GM19023 (cell line): Measurements from ENCODE around the gene SOWAHB.
"Not testable (repeated sequence)": the region's sequence is repeated elsewhere in the genome, so short reads cannot be mapped to it uniquely, and the experiment has no call there.

ENCODE experiments used
- ATAC-seq: cut with Tn5 transposase; IDR thresholded peaks from one replicate; pipeline ENCODE4 v1.9.1; 2021; ENCODE audit warnings: mild to moderate bottlenecking, moderate library complexity; ENCODE audit not compliant: unreplicated experiment

SOWAHB gene

DNA sequence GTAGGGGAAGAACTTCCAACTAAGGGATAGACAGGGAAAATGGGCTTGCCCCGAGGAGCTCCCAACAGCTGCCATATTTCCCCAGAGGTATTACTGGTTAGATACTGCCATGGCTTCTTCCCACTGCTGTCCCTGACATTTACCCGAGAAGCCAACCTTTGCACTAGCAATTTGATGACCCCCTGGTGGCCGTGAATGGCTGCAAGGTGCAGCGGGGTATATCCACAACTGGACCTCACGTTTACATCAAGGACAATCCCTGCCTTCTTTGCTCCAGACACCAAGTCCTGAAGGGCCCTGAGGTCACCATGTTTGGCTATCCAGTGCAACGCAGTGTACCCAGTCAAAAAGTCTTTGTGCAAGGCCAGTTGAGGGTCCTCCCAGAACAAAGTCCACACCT lies 2.3 kb downstream of the SOWAHB start:
- ATAC-seq, result no peak

DNA sequence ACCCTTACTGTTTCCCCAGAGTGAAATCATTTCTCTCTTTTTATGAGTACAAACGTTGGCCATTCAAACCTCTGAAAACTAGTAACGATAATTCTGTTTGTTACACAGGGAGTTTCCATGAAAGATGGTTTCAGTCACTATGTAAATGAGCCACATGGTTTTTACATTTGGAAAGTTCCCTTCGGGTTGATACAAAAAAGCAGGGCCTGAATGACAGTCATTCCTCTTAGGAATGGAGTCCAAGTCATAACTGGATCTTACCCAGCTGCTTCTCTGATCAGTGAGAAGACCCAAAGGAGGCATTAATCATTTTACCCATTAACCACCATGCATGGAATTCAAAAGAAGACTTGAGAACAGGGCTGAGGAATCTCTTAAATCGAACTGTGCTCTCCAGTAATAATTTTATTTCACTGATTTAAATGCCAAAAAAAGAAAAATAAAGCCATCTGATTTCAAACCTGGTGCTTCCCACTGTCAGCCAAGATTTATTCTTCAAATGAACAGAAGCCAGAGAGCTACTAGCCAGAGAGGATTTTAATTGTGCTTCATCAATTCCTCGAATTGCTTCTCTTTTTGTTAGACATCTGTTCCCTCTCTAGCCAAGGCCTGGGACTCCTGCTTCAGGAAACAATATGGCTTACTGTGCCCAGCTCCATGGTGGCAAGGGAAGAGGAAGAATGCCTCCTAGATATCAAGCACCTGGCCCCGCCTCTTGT lies 3.2 kb downstream of the SOWAHB start:
- no peak for ATAC-seq

DNA sequence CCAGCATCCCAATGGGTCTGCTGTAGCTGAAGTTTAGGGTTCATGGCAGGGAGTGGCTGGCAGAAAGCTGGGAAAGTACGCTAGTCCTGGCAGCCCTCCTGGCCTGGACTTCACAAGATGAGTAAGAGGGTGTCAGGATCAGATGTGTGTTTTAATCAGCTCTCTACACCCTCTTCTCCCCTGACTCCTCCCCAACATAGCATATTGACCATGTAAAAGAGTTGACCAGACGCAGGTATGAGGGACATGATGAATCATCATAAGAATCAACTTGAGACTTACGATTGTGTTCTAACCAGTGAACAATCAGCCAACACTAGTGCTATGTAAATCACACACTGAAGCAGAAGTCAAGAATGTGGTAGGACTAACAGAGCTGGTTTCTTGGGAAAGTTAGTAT lies 5.3 kb downstream of the SOWAHB start:
- no peak for ATAC-seq

DNA sequence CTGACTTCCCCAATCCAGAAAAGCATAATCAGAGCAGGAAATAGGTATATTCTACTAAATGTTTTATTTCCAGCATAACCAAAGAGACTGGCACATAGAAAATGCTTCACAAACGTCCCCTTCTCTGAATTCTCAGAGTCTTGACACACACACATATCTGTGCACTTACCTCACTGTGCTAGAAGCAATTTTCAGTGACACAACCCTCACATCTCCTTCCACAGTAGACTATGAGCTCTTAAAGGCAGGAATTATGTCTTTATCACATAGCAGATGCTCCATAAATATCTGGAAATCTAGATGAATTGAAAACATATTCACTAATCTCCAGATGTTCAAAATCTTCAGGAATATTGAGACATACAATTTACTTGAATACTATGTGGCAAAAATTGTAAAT lies 5.9 kb downstream of the SOWAHB start:
- ATAC-seq, result no peak

DNA sequence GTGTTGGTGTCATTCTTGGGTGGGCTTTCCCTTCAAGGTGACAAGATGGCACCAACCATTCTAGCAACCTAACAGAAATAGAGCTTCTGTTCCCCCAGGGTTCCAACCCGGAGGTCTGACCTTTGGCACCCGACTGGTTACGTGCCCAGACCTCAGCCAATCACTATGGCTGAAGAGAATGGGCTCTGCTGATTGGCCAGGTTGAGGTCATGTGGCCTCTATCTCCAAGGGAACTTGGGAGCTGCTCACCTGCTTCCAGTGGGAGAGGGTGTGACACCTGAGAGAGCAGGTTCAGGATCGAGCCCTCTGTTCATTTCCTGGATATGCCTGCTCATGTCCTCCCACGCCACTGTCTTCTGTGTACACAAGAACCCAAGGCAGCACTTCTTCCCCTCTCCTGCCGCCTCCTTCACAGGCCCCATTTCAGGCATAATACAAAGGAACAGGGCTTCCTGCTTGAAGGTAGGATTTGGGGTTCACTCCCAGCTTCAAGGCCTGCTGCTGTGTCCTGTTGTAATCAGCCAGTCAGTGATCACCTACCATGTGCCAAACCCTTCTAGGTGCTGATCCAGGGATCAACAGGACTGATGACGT lies 11.0 kb downstream of the SOWAHB start:
- no peak for ATAC-seq

DNA sequence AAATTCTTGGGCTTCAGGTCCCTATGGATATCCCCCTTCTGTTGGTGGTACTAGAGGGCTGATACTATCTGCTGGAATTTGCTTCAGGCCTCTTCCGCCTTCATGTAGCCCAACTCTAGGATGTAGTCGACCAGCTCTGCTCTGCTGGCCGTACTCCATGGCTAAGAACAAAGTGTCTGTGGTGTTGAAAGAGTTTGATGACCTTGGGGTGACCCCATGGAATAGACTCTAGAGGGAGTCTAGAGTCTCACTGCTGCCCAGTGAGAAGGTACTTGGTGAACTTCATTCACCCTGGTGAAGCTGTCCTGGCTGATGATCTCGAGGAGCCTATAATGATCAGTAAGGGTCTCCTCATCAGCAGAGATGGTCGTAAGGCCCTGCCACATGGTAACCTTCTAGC lies 11.7 kb downstream of the SOWAHB start:
- ATAC-seq, result no peak

DNA sequence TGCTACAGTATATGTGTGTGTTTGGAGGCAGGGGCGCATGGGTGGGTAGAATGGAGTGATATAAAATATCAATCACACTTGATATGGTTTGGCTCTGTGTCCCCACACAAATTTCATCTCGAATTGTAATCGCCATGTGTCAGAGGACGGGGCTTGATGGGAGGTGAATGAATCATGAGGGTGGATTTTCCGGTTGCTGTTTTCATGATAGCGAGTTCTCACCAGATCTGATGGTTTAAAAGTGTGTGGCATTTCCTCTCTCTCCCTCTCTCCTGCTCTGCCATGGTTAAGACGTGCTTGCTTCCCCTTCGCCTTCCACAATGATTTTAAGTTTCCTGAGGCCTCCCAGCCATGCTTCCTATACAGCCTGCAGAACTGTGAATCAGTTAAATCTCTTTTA lies 14.8 kb downstream of the SOWAHB start:
- no peak for ATAC-seq

DNA sequence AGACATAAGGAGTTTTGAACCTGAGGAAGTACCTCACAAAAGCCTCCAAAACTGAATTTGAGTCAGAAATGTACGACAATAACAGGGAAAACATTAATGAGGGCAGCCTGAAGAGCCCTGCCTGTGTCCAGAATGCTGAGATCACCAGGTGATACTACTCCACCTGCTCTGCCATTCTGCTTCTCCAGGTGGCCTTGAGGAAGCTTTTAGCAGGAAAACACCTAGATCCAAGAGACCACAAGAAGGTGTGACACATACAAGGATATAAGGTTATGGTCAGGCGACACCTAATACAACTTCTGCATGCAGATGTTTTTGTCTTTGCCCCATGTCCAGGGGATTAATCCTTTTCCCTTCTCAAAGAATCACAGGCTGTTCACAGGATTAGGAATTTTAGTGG lies 15.3 kb downstream of the SOWAHB start:
- no peak for ATAC-seq

DNA sequence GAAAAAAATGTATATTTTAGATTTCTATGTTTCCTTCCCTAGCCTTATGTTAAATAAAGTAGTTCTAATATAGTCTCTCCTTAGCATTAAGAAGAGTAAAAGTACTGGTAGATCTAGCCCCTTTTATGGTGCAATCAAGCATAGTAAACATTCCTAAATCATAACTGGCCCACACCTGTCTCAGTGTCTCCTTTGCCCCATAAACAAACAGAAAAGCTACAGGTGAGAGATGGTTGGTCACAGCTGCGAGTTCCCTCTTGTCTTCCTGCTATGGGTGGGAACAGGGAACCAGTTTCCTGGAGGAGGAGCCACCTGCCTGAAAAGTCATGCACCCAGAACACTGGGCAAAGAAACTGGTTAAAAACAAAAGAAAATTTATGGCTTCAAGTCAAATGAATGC lies 16.6 kb downstream of the SOWAHB start:
- no peak for ATAC-seq

DNA sequence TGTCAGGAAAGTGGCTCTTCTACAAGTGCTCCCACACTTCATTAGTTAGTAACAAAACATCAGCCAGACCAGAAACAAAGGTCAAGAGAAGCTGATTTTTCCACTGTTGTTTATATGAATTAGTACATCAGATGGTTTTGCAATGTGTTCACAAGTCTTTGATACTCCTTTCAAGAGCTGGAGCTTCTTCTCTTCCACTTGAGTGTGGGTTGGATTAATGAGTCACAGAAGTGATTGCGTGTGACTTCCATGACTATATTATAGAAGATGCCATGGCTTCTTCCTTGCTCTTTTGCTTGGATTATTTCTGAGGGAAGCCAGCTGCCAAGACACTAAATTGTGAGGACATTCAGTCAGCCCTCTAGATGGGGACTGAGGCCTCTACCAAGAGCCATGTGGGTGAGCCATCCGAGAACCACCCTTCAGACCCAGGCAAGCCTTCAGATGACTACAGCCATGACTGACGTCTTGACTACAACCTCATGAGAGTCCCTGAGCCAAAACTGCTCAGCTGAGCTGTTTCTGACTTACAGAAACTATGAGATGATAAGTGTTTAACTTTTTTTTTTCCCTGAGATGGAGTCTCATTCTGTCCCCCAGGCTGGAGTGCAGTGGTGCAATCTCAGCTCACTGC lies 18.1 kb downstream of the SOWAHB start:
- ATAC-seq, result no peak

DNA sequence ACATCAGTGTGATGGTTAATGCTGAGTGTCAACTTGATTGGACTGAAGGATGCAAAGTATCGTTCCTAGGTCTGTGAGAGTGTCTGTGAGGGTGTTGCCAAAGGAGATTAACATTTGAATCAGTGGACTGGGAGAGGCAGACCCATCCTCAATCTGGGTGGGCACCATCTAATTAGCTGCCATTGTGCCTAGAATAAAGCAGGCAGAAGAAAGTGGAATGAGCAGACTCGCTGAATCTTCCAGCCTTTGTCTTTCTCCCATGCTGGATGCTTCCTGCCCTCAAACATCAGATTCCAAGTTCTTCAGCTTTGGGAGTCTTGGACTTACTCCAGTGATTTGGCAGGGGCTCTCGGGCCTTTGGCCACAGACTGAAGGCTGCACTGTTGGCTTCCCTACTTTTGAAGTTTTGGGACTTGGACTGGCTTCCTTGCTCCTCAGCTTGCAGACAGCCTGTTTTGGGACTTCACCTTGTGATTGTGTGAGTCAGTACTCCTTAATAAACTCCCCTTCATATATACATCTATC lies 19.2 kb downstream of the SOWAHB start:
- not testable (repeated sequence) for ATAC-seq

DNA sequence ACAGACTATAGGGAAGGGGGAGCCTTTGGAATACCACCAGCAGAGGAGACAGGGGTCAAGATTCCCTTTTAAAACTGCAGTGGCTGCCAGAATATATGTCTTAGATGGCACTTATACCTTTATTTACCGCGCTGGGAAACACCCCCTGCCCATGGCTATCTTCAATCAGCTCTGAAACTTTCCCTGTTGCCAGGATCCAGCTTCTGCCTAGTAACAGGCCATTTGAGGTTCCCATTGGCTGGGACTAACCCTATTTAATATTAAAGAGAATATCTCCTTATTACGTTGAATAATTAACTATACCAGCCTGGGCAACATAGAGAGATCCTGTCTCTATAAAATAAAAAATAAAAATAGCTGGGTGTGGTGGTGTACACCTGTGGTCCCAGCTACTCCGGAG lies 23.8 kb downstream of the SOWAHB start:
- ATAC-seq, result no peak

DNA sequence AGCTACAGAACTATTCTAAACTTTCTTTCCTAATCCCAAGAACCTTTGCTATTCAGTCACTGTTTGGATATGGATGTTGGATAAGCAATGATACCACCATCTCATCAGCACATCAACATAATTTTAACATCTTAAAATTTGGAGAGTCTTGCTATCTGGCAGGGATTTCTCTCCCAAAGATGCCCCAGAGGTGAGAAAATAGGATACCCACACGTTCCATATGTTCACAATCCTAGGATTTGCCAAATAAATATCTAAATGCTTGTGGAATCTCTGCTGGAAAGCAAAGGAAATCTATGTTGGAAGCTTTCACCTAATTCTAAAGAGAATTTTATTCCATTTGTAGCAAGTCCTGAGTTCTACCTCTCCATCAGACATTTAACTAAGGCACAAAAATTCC lies 24.4 kb downstream of the SOWAHB start:
- no peak for ATAC-seq

DNA sequence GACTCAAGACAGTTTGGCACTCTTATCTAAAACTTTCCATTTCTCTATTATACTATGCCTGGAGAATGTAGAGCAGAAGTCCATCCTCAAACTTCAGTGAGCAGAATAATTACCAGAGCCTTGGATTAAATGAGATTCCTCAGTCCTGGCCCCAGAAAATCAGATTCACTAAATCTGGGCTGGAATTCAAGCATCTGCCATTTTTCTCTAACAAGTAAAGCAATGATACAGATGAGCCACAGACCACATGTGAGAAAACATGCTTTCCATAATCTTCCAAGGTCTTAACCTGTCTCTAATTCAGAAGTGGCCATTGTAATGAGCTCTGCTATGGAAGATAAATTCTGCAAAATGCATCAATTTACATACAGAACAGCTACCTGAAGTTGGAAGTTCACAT lies 25.4 kb downstream of the SOWAHB start:
- no peak for ATAC-seq

DNA sequence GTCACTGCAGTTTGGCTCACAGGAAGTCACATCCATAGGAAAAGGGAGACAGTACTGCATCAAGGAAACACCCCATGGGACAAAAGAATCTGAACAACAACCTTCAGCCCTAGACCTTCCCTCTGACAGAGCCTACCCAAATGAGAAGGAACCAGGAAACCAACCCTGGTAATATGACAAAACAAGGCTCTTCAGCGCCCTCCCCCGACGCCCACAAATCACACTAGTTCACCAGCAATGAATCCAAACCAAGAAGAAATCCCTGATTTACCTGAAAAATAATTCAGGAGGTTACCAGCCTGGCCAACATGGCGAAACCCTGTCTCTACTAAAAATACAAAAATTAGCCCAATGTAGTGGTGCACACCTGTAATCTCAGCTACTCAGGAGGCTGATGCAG lies 29.2 kb downstream of the SOWAHB start:
- ATAC-seq, result not testable (repeated sequence)

DNA sequence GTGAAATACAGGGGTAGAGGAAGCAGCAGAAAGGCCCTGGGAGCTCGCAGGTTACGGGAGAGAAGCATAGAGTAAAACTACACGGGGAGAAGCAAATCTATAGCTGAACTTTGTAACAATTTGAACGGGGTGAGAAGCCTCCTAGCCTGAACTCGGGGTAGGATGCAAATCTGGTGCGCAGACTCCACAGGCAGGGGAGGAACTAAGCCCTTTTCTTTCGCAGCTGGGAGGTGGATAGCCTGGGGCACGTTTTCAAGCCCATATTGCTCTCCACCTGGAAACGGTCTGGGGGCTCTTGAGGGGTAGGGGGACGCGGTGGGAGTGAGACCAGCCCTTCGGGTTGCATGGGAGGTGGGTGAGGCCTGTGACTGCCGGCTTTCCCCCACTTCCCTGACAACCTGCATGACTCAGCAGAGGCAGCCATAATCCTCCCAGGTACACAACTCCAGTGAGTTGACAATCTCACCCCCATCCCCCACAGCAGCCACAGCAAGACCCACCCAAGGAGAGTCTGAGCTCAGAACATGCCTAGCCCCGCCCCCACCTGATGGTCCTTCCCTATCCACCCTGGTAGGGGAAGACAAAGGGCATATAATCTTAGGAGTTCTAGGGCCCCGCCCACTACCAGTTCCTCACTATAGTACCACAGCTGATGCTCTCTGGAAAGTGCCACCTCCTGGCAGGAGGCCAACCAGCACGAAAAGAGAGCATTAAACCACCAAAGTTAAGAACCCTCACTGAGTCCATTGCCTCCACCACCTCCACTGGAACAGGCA lies 29.9 kb downstream of the SOWAHB start:
- no peak for ATAC-seq

DNA sequence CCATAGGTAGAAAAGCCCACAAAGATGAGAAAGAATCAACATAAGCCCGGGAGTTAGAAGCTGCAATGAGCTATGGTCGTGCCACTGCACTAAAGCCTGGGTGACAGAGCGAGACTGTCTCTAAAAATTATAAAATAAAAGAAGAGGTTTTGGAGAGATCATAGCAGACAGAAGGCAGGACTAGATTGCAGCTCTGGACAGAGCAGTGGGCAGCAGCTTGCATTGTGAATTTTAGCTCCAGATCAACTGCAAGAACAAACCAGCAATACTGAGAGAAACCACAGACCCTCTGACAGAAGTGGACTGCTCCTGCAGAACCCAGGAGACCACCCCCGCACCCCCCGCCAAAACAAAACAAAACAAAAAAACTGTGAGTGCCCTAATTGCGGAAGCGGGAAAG lies 30.6 kb downstream of the SOWAHB start:
- ATAC-seq, result no peak

DNA sequence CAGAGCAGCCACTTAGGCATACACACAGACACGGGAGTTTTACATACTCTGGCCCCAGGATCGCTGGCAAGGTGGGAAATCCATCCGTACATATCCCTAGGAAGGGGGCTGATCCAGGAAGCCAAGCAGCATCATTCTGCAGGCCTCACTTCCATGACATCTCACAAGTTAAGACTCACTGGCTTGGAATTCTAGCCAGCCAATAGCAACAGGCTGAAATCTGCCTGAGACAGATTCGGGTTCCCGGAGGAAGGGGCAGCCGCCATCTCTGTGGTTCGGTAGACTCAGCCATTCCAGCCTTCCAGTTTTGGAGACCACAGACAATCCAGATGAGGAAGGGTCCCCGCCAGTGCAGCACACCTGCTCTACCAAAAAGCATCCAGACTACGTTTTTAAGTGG lies 31.3 kb downstream of the SOWAHB start:
- no peak for ATAC-seq

DNA sequence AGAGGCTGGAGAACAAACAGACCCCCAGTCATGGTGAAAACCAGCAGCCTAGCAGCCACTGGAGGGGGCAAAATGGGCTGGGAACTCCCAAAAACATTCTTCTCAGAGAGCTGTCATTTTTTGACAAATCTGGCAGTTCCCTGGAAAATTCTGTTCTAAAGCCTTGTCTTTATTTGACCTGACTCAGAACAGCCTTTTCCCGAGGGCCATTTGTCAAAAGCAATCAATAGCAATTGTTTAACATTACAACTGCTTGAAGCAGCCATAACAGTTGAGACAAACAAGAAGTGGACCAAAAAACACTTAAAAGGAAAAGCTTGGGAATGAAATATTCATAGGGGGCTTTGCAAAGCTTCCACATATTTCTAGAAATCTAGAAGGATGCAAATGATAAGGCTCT lies 39.6 kb downstream of the SOWAHB start:
- ATAC-seq, result no peak

DNA sequence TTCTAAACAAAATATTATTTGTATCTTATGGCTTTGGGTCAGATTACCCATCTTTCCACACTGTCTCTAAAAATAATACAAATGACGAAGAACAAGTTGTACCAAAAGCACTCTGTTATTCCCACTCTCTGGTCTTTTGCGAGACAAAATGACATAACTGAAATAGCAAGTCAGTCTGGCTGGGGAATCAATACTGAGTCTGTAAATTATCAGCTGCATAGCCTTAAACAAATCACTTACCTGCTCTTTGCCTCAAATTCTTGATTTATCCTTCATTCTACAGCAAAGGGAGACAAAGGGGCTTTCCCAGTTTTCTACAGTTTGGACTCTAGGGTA lies 40.9 kb downstream of the SOWAHB start:
- ATAC-seq, result no peak

DNA sequence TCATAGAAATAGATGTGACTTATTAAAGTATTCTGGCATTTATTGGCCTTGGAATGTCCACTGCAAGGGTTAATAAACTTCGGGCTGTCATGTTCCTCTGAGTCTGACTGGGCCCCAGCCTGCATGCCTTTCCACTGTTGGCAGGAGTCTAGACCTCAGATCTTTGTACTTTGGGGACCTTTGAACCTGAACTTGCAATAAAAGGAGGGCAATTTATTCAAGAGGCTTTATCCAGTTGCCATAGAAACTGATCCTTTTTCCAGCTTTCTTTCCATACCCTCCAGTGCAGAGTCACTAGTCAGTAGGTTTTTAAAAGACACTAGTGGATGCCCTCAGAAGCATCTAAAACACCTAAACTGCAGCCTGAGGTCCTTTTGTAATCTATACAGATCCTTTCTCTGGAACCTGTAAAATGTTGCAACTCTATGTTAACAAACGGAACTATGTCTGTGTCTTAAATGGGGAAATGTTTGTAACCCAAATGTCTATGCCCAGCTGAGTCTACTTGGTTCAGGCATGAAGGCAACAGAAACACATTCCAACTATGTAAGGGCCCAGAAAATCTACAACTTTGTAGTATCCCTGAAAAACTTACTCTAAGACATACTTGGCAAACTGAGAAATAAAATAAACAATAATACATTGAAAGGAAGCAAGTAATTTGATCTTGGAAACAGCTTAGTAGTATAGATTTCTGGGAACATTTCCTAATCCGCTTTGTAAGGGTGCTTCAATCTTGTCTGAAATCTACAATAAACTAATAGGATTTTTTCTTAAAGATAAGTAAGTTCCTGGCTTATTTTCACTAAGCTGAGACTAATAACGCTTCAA lies 41.5 kb downstream of the SOWAHB start:
- ATAC-seq, result no peak
